NCI-H526 (cell line): ENCODE results near the gene KIF15.
"Not testable (repeated sequence)": the region's sequence is repeated elsewhere in the genome, so short reads cannot be mapped to it uniquely, and the experiment has no call there.

ENCODE experiments used
- DNase-seq, 2 experiments: peaks; one replicate each; lab custom pipeline; 2025; lab: John Stamatoyannopoulos, UW

The KIF15 gene

GRCh38 chr3:44827196-44827595 lies 65.6 kb downstream of the KIF15 start:
- no peak for DNase-seq

- no peak for DNase-seq
Measured at GRCh38 chr3:44831232-44831631, 69.6 kb downstream of the KIF15 start.

DNA sequence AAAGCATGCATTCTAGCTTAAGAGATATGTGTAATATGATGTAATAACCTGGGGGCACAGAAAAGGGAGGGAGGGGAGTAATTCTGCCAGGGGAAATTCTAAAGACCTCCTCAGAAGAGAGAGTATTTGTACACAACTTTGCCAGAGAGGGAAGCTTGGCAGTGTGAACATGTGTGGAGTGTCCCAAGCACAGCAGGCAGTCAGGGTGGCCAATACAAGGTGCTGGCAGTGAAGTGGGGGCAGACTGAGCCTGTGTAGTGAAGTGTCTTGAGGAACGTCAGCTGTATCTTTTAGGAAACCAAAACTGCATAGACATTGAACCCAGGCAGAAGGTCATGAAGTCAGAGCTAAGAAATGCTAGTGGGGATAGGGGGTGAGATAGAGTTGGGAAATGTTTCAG lies 70.4 kb downstream of the KIF15 start:
- DNase-seq: no peak

DNA sequence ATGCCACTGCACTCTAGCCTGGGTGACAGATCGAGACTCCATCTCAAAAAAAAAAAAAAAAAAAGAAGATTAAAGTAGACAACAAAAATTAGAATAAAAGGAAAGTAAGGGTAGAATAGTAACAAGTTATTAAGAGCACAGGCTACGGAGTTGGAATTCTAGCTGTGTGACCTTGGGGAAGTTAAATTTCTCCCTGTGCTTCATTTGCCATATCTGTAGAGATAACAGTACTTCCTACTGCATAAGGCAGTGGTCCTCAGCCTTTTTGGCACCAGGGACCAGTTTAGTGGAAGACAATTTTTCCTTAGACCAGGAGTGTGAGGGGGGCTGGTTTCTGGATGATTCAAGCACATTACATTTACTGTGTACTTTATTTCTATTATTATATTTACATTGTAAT lies 71.4 kb downstream of the KIF15 start:
- no peak for DNase-seq

DNA sequence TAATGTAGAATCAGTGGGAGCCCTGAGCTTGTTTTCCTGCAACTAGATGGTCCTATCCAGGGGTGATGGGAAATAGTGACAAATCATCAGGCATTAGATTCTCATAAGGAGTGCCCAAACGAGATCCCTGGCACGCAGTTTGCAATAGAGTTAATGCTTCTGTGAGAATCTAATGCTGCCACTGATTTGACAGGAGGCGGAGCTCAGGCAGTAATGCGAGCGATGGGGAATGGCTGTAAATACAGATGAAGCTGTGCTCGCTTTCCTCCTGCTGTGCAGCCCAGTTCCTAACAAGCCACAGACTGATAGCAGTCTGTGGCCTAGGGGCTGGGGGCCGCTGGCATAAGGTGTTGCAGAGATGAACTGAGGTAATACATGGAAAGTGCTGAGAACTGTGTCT lies 71.8 kb downstream of the KIF15 start:
- no peak for DNase-seq

DNA sequence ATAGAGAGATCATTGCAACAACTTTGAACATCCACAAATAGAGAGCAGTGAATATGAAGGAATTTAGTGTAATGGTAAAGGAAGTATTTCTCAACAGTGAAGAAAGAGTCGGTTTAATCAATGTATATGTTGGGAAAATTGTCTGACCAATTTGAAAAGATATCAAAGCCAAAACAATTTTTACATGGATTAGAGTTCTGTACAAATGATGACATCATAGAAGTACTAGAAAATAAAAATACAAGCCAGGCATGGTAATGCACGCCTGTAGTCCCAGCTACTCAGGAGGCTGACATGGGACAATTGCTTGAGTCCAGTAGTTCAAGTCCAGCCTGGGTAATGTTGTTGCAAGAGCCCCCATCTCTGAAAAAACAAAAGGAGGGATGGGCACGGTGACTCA lies 74.1 kb downstream of the KIF15 start:
- no peak for DNase-seq

- no peak for DNase-seq
Measured at GRCh38 chr3:44842376-44842775, 80.8 kb downstream of the KIF15 start.

- no peak for DNase-seq
Measured at GRCh38 chr3:44845528-44846520, 84.2 kb downstream of the KIF15 start.

GRCh38 chr3:44848634-44849033 lies 87.0 kb downstream of the KIF15 start:
- no peak for DNase-seq

DNA sequence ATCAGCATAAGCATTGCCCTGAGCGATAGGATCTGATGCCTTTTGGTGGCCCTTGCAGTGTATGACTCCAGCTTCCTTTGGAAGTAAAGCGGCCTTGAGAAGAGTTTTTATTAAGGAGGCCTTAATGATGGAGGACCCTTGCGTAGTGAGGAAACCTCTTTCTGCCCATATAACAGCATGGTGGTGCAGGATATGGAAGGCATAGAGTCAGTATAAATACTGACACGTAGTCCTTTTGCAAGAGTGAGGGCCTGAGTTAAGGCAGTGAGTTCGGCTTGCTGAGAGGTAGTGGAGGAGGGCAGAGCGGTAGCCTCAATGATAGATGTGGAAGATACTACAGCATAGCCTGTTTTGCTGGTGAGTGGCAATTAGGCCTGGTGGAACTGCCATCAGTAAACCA lies 95.1 kb downstream of the KIF15 start:
- not testable (repeated sequence) for DNase-seq

DNA sequence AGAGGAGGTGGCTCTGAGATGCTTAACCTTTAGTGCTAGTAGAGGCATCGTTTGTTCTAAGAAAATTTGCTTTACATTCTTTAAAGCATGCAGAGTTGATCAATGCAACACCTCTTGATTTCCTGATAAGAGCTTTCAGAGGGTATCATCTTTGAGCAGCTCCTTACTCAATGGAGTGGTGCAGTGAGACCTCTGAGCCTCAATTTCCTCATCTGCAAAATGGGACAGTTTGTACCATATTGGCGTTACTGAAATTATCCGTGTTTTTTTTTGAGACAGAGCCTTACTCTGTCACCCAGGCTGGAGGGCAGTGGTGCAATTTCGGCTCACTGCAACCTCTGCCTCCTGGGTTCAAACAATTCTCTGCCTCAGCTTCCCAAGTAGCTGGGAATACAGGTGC lies 98.5 kb downstream of the KIF15 start:
- no peak for DNase-seq

- DNase-seq: peak; percentile 59 to 93
Measured at GRCh38 chr3:44861412-44862225, 100.0 kb downstream of the KIF15 start, which contains the start of gene TMEM42. Gene TMEM42 (plus strand): TSS chr3:44861912. CDS start chr3:44861925, 13 bp downstream.

GRCh38 chr3:44862226-44862637 lies 100.6 kb downstream of the KIF15 start:
- DNase-seq: peak in 1 of 2 experiments; percentile 54

DNA sequence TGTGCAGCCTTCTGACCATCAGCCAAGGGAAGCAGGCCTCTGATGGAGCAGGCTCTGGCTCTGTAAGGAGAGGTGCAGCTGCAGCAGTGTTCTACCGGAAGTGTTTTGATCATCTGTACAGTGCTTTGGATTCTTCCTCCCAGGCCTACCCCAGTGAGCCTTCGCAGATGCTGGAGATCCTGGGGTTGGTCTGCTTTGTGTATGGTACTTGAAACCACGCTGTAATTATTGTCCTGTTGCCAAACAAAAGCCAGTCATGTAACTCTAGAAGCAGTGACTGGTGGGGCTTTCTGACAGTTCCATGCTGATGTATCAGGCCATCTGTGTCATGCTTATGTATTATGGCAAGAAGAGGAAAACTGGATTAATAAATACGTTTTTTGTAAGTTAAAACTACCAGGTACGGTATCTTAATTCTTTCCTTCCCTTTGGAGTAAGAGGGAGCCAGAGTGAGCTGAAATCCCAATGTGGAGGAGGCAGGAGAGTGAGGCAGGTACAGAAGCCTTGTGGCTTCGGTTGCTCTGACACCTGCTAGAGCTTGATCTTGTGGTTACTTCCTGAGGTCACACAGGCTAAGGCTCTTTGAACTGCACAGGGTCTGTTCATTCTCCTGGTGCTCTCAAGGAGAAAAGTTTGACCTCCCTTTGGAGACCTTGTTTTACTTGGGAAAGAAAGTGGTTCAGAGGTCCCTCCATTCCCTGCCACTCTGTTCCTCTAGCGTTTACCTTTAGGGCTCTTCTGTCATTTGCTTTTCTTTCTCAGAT lies 103.9 kb downstream of the KIF15 start:
- no peak for DNase-seq

DNA sequence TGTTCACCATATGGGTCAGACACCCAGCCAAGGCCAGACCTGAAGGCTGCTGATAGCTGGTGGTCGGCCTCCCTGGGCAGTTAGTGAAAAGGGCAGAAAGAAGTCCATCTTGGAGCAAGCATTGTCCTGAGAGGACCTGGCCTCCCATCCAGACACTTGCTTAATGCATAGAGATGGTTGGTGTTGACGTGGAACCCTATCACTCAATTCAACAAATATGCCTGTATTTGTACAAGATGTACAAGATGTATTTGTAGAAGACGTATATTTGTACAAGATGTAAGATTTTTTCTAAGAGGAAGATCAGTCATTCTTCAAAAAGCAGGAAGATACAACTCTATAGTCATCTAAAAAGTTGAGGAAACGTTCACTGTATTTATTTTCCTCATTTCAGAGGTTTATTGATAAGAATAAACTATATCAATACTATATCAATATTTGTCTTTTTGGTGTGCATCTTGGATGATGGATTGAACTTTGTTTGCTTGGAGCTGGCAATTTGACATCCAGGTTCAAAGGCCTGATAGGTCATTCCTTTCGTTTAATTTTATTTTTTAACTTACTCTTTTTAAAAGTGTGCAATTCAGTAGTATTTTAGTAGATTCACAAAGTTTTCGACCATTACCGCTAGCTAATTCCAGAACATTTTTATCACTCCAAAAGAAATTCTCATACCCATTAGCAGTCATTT lies 106.0 kb downstream of the KIF15 start:
- no peak for DNase-seq

- DNase-seq: peak in 1 of 2 experiments; percentile 5
Measured at GRCh38 chr3:44870375-44871061, 108.9 kb downstream of the KIF15 start.

GRCh38 chr3:44874308-44874707 lies 112.7 kb downstream of the KIF15 start, which contains the start of gene TGM4:
Gene TGM4 (plus strand): TSS chr3:44874608. CDS start chr3:44874679, 71 bp downstream.
- no peak for DNase-seq

DNA sequence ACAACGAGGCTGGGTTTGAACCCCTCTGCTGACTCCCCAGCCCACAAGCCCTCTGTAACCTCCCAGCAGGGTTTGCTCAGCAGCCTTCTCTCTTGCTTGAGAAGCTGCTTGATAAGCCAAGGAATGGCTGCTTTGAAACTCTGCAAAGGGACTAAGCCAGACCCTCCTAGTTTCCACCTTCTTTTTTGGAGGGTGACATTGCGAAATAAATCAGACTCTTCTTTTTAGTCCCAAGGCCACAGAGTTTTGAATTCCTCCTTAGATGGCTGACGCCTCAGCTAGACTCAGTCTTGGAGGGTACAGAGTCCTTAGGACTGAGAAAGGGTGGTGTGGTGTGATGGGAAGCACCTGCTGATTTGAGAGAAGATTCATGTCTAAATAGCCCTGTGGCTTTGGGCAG lies 114.0 kb downstream of the KIF15 start:
- no peak for DNase-seq

DNA sequence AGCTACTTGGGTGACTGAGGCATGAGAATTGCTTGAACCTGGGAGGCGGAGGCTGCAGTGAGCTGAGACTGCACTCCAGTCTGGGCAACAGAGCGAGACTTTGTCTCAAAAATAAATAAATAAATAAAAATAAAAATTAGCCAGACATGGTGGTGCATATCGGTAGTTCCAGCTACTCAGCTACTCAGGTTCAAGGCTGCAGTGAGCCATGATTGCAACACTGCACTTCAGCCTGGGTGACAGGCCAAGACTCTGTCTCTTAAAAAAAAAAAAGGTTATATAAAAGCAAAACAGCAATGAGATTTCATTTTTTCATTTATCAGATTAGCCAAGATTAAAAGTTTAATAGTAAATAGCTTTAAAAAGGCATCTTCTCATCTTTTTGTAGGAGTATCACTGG lies 115.7 kb downstream of the KIF15 start:
- no peak for DNase-seq

DNA sequence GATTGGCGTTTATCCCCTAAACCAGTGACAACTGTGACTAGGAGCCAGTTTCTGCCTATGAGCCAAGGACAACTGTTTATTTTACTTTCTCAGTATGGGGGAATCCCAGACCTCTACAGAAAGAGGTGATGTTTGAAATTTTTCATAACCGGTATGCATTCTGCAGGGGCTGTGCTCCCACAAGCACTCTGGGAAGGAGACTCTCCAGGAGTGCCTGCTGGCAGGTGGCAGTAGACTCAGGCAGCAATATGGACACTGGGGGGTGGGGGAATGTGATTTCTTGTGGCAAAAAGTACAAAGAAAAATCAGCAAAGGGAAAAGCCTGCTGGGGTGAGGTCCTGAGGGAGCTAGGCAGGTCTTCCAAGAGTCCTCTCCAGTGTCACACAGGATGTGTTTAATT lies 118.7 kb downstream of the KIF15 start:
- no peak for DNase-seq
